ENCODE measurements around the gene PSMB4. TPM values are rescaled to one million over a fixed set of nuclear protein-coding genes. Genes with fewer than 3 reads are reported as not detected.

The PSMB4 gene
- total RNA-seq, 6 experiments from 2014 or later = 125 to 174 (median 151) TPM

DNA sequence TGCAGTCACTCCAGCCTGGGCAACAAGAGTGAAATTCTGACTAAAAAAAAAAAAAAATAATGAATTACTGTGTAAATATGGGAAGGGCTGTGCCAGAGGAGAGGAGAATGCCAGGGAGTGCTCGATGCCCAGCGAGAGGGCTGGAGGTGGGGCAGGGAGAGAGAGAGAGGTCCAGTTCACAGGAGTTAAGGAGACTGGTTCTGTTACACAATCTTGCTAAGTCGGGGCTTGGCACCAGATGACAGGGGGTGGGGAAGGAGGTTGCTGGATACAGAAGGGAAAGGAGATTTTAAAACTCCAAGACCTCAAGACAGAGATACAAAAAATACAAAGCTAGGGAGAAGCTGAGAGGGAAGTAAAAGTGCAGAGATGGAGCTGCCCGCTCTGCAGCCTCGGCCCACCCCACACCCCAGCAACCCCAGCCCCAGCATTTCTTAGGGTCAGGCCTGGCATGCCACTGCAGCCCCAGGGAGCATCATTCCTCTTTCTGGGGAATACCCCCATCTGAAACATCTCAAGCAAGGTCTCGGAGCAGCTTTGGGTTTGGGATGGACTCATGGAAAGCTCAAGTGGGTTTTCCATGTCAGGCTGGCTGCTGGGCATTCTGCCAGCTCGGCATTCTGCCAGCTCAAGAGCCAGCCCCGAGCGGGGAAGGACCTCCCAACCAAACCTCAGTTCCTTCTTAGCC, 27.9 kb upstream of the PSMB4 start:
- Histone ChIP-seq H3K4me3 (peak overlapping the region; percentile 44 to 82 (median 75)), H3K4me1 (peaks cover 0 to 55% (median 21%) of the 10 kb centered on the region in 4 donors), H3K27ac (peak overlapping the region; percentile 71 to 81 (median 80)), H3K27me3 (no peaks in the 10 kb centered on the region), H3K9me3 (no peaks in the 10 kb centered on the region), H3K36me3 (peaks cover 0 to 25% (median 8%) of the 10 kb centered on the region in 4 donors)
- ATAC-seq (peak; percentile 41 to 67 (median 55)), DNase-seq (peak; percentile 57 to 86 (median 82))
- TF ChIP-seq, protein P1, sequence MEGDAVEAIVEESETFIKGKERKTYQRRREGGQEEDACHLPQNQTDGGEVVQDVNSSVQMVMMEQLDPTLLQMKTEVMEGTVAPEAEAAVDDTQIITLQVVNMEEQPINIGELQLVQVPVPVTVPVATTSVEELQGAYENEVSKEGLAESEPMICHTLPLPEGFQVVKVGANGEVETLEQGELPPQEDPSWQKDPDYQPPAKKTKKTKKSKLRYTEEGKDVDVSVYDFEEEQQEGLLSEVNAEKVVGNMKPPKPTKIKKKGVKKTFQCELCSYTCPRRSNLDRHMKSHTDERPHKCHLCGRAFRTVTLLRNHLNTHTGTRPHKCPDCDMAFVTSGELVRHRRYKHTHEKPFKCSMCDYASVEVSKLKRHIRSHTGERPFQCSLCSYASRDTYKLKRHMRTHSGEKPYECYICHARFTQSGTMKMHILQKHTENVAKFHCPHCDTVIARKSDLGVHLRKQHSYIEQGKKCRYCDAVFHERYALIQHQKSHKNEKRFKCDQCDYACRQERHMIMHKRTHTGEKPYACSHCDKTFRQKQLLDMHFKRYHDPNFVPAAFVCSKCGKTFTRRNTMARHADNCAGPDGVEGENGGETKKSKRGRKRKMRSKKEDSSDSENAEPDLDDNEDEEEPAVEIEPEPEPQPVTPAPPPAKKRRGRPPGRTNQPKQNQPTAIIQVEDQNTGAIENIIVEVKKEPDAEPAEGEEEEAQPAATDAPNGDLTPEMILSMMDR (IDR thresholded peaks at IDR 0.05) = no peak
- no peak for TF ChIP-seq POLR2A (IDR thresholded peaks at IDR 0.05)
- 12% methylated on average over 5 of the region's 9 CpGs for WGBS (ENCODE audit: insufficient coverage, low coverage, low lambda C conversion rate, missing lambda C conversion rate)
- intact Hi-C loops (cut with DNase I) = no loop called here

- peaks cover 0 to 50% (median 21%) of the 10 kb centered on the region in 4 donors for H3K4me1 ChIP-seq
- peak within 1 kb of the TSS; percentile 71 to 81 (median 80) for H3K27ac ChIP-seq
- intact Hi-C loops (cut with DNase I) = no loop called here
- peak within 1 kb of the TSS; percentile 44 to 82 (median 75) for H3K4me3 ChIP-seq
- peak; percentile 88 to 97 (median 92) for DNase-seq
- H3K27me3 ChIP-seq = no peaks in the 10 kb centered on the region
- WGBS (ENCODE audit: insufficient coverage, low coverage, low lambda C conversion rate, missing lambda C conversion rate) = 7% methylated on average over 8 of the region's 11 CpGs
- no peaks in the 10 kb centered on the region for H3K9me3 ChIP-seq
- ATAC-seq = peak; percentile 76 to 82 (median 78)
- peaks cover 0 to 17% (median 4%) of the 10 kb centered on the region in 4 donors for H3K36me3 ChIP-seq
- TF ChIP-seq, protein P1 (IDR thresholded peaks at IDR 0.05) = no peak
- TF ChIP-seq POLR2A (IDR thresholded peaks at IDR 0.05) = peak; percentile 98
These were observed 27.1 kb upstream of the PSMB4 start, which contains the start of gene SELENBP1 for GRCh38 chr1:151372058-151372934. Gene SELENBP1 (minus strand): TSS chr1:151372705. CDS start chr1:151372641, 64 bp downstream.

GRCh38 chr1:151373196-151373595, 26.2 kb upstream of the PSMB4 start:
- TF ChIP-seq POLR2A (IDR thresholded peaks at IDR 0.05) = no peak
- TF ChIP-seq, protein P1 (IDR thresholded peaks at IDR 0.05) = no peak
- Histone ChIP-seq H3K36me3 (peaks cover 0 to 9% (median 0%) of the 10 kb centered on the region in 4 donors), H3K9me3 (no peaks in the 10 kb centered on the region), H3K4me1 (peaks cover 0 to 41% (median 17%) of the 10 kb centered on the region in 4 donors), H3K27me3 (no peaks in the 10 kb centered on the region), H3K4me3 (no peak overlapping the region), H3K27ac (peak overlapping the region in 1 of 3 donors; percentile 81)
- WGBS (ENCODE audit: insufficient coverage, low coverage, low lambda C conversion rate, missing lambda C conversion rate) = 90% methylated on average over 10 of the region's 14 CpGs
- DNase-seq (no peak), ATAC-seq (no peak)
- intact Hi-C loops (cut with DNase I) = no loop called here

DNA sequence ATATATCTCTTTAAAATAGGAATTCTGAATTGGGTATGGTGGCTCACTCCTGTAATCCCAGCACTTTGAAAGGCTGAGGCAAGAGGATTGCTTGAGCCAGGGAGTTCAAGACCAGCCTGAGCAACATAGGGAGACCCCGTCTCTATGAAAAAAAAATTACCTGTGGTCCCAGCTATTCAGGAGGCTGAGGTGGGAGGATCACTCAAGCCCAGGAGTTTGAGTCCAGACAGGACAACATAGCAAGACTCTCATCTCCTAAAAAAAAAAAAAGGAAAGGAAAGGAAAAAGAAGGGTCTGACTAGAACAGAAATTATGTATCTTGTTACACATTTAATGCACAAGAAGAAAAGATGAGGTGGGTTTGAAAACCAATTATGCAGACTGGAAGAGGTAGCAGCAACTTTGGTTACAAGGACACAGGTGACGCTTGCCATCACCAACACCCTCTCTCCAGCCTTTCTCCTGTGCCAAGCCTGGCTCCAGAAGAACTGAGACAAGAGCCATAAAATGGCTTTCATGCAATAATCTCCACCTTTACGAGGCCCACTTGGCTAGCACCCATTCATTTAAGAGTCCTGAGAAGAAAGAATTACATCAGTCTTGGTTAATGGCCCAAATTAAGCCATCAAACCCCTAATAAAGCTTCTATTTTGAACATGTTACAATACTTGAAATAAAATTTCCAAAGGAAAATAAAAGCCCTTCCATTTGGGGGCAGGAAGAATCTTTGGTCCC, 22.1 kb upstream of the PSMB4 start:
- intact Hi-C loops (cut with DNase I) = no loop called here
- ATAC-seq (no peak), DNase-seq (no peak)
- TF ChIP-seq, protein P1 (IDR thresholded peaks at IDR 0.05) = no peak
- no peak for TF ChIP-seq POLR2A (IDR thresholded peaks at IDR 0.05)
- no peak overlapping the region for H3K4me3 ChIP-seq
- H3K27ac ChIP-seq = no peak overlapping the region
- H3K4me1 ChIP-seq = peaks cover 0 to 6% (median 2%) of the 10 kb centered on the region in 4 donors
- H3K9me3 ChIP-seq = no peaks in the 10 kb centered on the region
- no peaks in the 10 kb centered on the region for H3K27me3 ChIP-seq
- H3K36me3 ChIP-seq = no peaks in the 10 kb centered on the region
- WGBS (ENCODE audit: insufficient coverage, low coverage, low lambda C conversion rate, missing lambda C conversion rate) = 85% methylated on average over 2 of the region's 3 CpGs

All from right lobe of liver (tissue), 6 donors.